HL-60 (cell line): ENCODE measurements around the gene DDB1.

Source experiments
- DNase-seq, 2 experiments: peaks; one replicate each; pipeline ENCODE4 v3.0.0-alpha.2; 2010 to 2020; ENCODE audit warnings: low read depth in 1 of 2, low spot score in 1 of 2
- H3K27ac ChIP-seq: fragments of 250-450 bp; sonication (Bioruptor Pico); replicated peaks from 2 replicates; pipeline ENCODE4 v1.5.1; 2020; ENCODE audit warnings: mild to moderate bottlenecking, moderate library complexity
- H3K27me3 ChIP-seq: fragments of 250-450 bp; sonication (Bioruptor Pico); 2 replicates; pipeline ENCODE4 v1.5.1; 2021; ENCODE audit warnings: mild to moderate bottlenecking, moderate library complexity; ENCODE audit not compliant: insufficient read depth, poor library complexity, severe bottlenecking
- H3K4me3 ChIP-seq: replicated peaks from 2 replicates; pipeline ENCODE4 v1.5.1; 2011; ENCODE audit warnings: mild to moderate bottlenecking, control low read depth, low read length; ENCODE audit not compliant: insufficient read depth
- GABPA ChIP-seq: IDR thresholded peaks from 2 replicates; pipeline ENCODE4 v1.6.1; 2012; ENCODE audit warnings: low read depth
- POLR2AphosphoS5 ChIP-seq: IDR thresholded peaks from 2 replicates; pipeline ENCODE4 v1.6.1; 2012; ENCODE audit warnings: low read depth
- SPI1 ChIP-seq: IDR thresholded peaks from 2 replicates; pipeline ENCODE4 v1.6.1; 2012; ENCODE audit warnings: low read depth, mild to moderate bottlenecking, borderline replicate concordance
- TF ChIP-seq, protein P1 (sequence below): IDR thresholded peaks from 2 replicates; pipeline ENCODE4 v1.6.1; 2012; ENCODE audit warnings: low read depth; ENCODE audit not compliant: insufficient replicate concordance
- TF ChIP-seq, protein P2 (sequence below): IDR thresholded peaks from one replicate; pipeline ENCODE4 v1.5.1; 2011; ENCODE audit warnings: low read length, control low read depth, inconsistent platforms; ENCODE audit not compliant: insufficient read depth

The DDB1 gene

DNA sequence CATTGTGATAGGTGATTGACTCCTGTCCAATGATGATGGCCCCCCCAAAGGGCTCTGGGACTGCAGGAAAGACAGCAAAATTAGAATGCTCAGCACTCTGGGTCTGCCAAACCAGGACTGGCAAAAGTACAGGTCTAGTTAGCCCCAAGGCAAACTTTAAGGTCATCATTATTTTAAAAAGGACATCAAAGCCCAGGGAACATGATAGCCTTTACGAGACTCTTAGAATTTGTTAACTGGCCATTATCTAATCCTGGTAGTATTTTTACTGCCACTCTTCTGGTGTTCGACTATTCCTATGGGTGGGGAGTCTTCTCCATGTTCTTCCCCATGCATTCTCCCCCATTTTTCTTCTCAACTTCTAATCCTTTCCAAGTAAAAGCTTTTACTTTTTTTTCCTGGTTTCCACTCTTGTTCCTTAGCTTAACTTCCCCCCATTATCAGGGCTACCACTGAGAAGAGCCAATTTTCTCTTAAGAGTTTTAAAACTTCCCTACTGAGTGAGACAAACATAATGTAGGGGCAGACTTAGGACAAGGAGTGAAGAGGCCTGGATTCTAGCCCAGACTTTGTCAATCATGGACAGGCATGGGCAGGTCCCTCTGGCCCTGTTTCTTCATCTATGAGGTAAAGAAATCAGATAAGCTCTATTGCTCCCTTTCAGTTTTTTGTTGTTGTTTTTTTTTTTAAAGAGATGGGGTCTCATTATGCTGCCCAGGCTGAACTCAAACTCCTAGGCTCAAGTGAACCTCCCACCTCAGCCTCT is 7.1 kb downstream of the DDB1 start:
- TF ChIP-seq SPI1 (no peak), POLR2AphosphoS5 (no peak), GABPA (no peak)
- TF ChIP-seq, protein P1, sequence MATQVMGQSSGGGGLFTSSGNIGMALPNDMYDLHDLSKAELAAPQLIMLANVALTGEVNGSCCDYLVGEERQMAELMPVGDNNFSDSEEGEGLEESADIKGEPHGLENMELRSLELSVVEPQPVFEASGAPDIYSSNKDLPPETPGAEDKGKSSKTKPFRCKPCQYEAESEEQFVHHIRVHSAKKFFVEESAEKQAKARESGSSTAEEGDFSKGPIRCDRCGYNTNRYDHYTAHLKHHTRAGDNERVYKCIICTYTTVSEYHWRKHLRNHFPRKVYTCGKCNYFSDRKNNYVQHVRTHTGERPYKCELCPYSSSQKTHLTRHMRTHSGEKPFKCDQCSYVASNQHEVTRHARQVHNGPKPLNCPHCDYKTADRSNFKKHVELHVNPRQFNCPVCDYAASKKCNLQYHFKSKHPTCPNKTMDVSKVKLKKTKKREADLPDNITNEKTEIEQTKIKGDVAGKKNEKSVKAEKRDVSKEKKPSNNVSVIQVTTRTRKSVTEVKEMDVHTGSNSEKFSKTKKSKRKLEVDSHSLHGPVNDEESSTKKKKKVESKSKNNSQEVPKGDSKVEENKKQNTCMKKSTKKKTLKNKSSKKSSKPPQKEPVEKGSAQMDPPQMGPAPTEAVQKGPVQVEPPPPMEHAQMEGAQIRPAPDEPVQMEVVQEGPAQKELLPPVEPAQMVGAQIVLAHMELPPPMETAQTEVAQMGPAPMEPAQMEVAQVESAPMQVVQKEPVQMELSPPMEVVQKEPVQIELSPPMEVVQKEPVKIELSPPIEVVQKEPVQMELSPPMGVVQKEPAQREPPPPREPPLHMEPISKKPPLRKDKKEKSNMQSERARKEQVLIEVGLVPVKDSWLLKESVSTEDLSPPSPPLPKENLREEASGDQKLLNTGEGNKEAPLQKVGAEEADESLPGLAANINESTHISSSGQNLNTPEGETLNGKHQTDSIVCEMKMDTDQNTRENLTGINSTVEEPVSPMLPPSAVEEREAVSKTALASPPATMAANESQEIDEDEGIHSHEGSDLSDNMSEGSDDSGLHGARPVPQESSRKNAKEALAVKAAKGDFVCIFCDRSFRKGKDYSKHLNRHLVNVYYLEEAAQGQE = no peak
- TF ChIP-seq, protein P2, sequence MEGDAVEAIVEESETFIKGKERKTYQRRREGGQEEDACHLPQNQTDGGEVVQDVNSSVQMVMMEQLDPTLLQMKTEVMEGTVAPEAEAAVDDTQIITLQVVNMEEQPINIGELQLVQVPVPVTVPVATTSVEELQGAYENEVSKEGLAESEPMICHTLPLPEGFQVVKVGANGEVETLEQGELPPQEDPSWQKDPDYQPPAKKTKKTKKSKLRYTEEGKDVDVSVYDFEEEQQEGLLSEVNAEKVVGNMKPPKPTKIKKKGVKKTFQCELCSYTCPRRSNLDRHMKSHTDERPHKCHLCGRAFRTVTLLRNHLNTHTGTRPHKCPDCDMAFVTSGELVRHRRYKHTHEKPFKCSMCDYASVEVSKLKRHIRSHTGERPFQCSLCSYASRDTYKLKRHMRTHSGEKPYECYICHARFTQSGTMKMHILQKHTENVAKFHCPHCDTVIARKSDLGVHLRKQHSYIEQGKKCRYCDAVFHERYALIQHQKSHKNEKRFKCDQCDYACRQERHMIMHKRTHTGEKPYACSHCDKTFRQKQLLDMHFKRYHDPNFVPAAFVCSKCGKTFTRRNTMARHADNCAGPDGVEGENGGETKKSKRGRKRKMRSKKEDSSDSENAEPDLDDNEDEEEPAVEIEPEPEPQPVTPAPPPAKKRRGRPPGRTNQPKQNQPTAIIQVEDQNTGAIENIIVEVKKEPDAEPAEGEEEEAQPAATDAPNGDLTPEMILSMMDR = no peak
- H3K27me3 ChIP-seq = no peaks in the 10 kb centered on the region
- no peak overlapping the region for H3K27ac ChIP-seq
- no peak for DNase-seq
- no peak overlapping the region for H3K4me3 ChIP-seq

DNA sequence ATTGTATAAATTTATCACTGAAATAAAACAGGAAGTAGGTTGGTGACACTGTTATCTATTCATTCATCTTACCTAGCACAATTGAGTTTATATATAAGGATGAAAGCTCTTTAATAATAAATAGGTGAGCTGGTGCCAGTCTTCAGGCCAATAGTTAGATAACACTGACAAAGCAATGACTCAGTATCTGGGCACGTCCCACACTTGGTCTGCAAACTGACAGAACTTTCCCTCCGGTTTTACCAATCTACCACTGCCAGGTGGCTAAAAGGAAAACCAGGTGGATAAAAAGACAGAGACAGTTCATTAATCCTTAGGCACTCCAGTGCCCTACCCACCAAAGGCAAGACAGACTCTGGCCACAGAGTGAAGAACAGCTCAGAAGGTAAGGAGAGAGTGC is 17.6 kb downstream of the DDB1 start:
- no peak for DNase-seq
- TF ChIP-seq POLR2AphosphoS5 (no peak), GABPA (no peak), SPI1 (no peak)
- TF ChIP-seq, protein P1 = no peak
- TF ChIP-seq, protein P2 = no peak
- no peak overlapping the region for H3K27ac ChIP-seq
- H3K27me3 ChIP-seq = no peaks in the 10 kb centered on the region
- no peak overlapping the region for H3K4me3 ChIP-seq

DNA sequence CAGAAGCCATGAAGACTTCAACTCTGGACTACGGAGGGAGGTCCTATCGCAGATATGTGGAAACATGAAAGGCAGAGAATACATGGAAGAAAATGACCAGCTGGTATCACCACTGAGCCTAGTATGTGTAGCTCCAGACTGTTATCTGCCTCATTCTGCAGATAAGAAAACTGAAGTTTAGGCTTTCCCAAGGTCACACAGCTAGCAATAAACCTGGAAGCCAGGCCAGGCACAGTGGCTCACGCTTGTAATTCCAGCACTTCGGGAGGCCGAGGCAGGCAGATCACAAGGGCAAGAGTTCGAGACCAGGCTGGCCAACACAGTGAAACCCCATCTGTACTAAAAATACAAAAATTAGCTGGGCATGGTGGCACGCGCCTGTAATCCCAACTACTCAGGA is 22.2 kb downstream of the DDB1 start:
- Histone ChIP-seq H3K4me3 (no peak overlapping the region), H3K27ac (no peak overlapping the region), H3K27me3 (no peaks in the 10 kb centered on the region)
- no peak for TF ChIP-seq GABPA
- TF ChIP-seq, protein P1 = no peak
- no peak for TF ChIP-seq POLR2AphosphoS5
- TF ChIP-seq, protein P2 = no peak
- no peak for TF ChIP-seq SPI1
- DNase-seq = no peak
